ENCODE results near the gene ISG20.

ISG20 gene

DNA sequence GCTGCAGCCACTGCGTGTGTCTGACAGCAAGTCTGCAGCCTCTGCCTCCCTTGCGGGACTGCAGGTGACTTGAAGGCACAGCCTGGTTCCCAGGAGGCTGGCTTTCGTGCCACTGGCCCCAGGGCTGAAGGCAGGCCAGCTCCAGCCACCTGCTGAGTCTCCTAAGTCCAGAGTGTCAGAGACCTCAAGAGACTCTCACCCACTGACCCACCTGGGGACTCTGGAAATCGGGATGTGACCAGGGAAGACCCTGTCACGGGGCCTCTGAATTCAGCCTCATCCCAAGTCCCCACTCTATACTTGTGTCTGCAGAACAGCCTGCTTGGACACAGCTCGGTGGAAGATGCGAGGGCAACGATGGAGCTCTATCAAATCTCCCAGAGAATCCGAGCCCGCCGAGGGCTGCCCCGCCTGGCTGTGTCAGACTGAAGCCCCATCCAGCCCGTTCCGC lies 16.3 kb downstream of the ISG20 start:
- no peak for DNase-seq

DNA sequence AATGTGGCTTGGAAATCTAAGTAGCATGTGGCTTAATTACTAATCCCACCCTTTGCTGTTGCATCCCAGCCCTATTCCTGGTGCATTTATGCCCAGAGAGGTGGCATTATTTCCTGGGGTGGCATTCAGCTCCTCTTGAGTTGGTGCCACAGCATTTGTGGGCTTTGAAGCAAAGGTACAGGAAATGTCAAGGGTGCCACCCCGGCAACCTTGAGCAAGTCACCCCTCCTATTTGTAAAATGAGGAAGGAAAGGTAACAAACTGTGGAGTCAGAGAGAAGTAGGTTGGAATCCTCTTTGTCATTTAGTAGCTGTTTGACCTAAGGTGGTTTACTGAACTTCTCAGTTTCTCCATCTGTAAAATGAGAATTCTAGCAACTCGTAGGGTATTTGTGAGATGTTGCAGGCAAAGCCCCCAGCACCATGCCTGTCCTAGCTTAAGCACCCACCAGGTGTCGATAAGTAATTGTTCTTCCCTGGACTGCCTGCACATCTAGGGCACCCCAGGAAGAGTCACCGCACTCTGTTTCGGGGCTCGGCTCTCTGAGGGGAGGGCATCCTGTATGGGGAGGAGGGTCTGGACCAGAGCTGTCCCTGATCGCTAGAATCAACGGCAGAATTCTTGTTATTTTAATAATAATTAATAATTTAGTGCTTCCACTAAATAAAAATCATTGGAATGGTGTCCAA lies 17.1 kb downstream of the ISG20 start:
- no peak for DNase-seq

DNA sequence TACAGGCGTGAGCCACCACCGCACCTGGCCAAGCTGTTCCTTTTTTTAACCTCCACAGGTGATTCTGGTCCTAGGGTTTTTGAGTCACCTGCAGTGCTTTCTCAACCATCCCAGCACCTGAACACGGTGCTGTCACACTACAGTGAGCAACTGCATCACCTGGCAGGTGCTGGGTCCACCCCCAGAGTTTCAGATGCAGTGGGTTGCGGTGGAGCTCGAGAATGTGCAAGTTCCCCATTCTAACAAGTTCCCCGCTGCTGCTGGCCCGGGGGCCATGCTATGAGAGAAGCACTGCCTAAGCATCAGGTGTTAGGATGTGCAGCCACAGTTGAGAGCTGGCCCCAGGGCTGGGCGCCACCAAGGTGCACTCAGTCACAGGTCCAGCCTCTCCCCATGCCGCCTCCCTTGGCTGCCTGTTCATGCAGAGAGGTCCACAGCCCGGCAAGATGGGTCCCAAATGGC lies 18.0 kb downstream of the ISG20 start:
- DNase-seq: no peak

DNA sequence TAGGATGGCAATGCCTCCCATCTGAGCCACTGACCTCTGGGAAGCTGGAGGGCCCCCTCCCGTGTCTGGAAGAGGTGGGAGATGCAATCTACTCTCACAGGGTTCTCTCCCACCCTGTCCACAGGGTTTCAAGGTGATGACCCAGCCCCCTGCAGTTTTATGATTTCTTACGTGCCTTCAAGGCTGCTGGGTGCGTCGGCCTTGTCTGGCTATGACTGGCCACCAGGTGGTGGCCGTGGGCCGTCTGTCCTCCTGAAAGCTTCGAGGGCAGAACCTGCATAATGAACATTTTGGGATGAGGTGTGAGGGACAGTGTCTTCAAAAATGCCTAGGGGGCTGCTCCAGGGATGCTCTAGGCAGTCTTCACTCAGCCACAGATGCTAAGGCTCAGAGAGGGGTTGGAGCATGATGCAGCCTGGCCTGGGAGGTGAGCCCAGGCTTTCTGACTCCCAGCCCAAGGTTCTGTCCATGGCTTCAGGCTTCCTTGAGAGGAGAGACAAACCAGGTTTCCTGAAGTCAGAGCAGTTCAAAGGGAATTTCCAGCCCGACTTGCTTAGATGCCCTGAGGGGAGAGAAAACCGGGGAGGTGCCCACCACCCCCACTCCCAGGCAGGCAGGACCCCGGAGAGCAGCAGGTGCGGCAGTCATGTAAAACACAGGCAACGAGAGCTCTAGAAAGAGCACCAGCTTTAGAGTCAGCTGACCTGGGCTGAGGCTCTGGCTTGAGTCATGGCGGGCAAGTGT lies 18.7 kb downstream of the ISG20 start:
- DNase-seq: no peak

DNA sequence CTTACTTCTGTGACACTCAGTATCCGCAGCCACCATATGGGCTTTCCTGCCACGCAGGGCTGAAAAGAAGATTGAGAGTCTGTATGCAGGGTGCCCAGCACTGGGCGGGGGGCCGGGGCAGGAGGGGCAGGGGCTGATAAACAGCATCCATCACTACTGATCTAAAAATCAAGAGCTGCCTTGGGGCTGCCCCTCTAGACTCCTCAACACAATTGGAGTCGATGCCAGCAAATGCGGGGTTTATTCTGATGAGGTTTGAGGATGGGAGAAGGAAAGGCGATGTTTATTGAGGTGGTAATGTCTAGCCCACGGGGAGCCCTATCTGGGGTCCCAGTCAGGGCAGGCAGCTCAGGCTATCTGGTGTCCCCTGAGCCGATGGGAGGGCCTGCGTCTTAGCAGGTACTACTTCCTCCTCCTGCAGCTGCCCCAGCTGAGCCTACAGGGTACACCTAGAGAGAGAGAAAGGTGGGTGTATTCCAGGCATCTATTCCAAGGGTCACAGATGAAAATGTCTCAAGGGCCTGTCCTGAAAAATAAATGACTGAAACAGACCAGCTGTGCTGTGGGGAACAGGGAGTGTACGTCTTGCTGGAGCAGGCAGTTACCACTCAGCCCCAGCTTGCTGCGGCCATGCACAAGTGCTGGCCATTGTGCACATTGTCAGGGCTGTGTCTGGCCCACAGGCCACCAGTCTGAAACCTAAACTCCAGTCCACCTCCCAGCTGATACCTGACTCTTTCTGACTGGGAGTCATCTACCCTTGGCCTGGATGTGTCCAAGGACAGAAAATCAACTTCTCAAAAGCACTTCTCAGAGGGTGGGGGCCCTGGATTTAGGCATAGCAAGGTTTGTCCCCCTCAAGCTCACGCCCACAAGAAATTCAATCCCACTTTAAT lies 19.5 kb downstream of the ISG20 start:
- DNase-seq: no peak

DNA sequence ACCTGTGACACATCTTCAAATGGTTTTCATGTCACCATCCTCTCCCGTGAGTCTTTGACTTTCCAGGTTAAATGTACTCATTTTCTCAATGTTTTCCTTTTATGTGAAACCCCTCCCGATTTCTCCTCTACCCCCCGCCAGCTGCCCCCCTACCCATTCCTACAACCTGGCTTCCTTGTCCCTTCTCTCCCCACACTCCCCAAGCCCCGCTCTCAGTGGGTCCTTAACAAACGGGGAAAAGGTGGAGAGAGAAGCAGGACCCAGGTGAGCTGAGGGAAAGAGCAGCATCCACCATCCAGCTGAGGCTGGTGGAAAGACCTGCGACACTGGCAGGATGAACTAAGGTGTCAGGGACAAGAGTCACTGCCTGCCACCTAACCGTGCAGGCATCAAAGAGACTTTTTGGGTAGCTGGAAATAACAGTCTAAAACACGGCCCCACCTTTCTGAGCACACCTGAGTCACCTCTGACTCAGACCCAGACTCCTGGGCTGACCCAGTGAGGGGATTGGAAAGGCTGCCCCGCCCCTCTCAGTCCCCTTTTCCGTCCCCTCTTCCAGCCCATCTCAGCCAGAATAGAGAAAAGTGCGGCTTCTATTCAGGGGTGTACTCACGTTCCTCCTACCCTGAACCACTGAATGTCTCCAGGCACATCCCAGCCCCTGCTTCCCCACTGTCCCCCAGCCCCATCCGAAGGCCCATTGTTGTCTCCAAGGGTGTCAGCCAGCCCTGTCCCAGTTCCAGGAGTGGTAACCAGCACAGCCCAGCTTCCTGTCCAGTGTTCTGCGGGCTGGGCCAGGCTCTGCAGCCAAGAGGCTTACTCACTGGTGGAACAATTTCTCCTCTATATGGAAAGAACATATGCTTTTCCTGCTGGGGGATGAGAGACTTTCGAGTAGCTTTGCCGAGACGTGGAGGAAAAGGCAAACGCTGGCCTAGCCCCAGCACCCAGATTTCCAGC lies 20.4 kb downstream of the ISG20 start:
- DNase-seq: no peak

DNA sequence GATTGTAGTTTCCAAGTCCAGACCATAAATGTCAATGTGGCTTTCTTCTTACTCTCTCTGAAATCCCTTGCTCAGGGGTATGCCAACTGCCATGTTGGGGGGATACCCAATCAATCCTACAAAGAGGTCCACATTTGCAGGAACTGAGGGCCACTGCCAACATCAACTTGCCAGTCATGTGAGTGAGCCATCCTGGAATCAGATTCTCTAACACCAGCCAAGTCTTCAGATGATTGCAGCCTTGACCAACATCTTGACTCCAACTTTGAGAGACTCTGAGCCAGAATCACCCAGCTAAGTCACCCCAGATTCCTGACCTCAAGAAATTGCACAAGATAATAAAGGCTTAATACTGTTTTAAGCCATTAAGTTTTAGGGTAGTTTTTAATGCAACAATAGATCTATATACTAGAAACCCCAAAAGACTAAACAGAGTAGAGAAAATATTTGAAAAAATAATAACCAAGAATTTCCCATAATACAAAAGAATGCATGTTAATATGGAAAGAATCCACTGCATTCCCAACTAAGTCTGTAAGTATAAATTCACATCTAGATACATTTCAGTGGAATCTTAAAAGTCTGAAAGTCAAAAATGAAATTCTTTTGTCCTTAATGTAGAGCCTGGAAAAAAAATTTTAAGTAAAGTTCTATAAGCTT lies 22.4 kb downstream of the ISG20 start:
- no peak for DNase-seq

DNA sequence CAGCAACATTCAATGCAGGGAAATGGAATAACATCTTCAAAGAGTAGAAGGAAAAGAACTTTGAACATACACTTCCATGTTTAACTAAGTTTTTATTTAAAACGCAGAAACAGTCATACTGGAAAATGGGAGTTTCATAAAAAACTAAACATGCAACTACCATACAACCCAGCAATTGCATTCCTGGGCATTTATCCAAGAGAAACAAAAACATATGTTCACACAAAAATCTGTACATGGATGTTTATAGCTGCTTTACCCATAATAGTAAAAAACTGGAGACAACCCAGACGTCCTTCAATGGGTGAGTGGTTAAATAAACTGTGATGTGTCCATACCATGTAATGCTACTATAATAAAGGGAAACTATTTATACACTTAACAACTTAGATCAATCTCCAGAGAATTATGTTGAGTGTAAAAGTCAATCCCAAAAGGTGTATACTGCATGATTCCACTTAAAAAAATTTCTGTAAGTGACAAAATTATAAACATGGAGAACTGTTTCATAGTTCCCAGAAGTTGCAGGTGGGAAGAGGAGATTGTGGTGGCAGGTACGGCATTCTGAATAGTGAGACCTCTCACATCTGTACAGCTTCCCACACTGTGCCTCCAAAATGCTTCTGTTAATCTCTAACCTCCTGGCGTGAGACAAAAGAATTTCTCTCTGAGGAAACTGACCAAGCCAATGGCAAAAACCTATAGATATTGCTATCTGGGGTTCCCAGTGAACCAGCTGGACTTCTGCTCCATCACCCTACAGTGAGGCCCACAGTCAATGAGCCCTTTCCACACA lies 23.1 kb downstream of the ISG20 start:
- no peak for DNase-seq

DNA sequence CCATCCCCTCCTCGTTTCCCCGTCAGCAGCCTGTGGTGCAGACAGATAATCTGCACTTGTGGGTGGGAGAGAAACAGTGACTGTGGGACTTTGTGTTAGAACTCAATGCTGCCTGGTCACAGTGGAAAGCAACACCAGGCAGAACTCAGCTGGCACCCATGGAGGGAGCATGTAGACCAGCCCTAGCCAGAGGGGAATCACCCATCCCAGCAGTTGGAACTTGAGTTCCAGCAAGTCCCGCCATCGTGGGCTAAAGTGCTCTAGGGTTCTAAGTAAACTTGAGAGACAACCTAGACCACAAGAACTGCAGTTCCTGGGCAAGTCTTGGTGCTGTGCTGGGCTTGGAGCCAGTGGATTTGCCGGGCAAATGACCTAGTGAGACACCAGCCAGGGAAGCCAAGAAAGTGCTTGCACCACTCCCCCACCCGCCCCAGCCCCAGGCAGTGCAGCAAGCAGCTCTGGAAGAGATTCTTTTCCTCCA lies 24.4 kb downstream of the ISG20 start:
- no peak for DNase-seq

DNA sequence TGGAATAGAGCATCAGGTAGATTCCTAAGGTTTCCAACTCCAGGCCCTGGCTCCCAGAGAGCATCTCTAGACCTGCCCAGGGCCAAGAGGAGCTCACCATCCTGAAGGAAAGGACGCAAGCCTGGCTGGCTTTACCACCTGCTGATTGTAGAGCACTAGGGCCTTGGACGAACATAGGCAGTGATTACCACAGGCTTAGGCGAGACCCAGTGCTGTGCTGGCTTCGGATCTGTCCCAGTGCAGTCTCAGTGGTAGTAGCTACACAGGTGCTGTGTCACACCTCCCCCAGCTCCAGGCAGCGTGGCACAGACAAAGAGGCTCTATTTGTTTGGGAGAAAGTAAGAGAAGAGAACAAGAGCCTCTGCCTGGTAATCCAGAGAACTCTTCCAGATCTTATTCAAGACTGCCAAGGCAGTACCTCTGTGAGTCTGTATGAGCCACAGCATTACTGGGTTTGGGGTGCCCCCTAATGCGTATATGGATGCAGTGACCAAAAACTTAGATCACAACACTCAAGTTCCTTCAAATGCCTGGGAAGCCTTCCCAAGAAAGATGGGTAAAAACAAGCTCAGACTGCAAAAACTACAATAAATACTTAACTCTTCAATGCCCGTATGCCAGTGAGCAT lies 25.4 kb downstream of the ISG20 start:
- DNase-seq: no peak

DNA sequence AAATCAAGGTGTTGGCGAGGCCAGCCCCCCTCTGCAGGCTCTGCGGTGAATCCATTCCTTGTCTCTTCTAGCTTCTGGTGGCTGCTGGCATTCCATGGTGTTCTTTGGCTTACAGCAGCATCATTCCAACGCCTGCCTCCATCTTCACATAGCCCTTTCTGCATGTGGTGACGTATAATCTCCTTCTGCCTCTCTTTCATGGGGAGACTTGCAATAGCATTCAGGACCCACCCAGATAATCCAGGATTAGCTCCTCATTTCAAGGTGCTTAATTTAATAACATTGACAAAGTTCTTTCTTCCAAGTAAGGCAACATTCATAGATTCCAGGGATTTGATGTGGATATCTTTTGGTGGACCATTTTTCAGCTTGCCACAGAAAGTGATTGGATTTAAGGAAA lies 35.8 kb downstream of the ISG20 start:
- DNase-seq: no peak

DNA sequence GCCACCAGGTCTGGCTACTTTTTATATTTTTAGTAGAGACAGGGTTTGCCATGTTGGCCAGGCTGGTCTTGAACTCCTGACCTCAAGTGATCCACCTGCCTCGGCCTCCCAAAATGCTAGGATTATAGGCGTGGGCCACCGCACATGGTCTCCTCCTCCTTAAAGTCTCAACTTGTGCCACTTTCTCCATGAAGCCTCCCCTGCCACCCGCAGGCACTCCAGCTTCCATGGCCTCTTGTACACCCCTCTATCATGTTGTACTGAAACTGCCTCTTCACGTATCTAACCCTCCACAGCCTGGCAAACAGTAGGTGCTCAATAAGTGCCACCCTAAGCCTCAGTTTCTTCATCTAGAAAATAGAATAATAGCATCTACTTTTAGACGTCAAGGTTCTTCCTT lies 39.9 kb downstream of the ISG20 start:
- no peak for DNase-seq

DNA sequence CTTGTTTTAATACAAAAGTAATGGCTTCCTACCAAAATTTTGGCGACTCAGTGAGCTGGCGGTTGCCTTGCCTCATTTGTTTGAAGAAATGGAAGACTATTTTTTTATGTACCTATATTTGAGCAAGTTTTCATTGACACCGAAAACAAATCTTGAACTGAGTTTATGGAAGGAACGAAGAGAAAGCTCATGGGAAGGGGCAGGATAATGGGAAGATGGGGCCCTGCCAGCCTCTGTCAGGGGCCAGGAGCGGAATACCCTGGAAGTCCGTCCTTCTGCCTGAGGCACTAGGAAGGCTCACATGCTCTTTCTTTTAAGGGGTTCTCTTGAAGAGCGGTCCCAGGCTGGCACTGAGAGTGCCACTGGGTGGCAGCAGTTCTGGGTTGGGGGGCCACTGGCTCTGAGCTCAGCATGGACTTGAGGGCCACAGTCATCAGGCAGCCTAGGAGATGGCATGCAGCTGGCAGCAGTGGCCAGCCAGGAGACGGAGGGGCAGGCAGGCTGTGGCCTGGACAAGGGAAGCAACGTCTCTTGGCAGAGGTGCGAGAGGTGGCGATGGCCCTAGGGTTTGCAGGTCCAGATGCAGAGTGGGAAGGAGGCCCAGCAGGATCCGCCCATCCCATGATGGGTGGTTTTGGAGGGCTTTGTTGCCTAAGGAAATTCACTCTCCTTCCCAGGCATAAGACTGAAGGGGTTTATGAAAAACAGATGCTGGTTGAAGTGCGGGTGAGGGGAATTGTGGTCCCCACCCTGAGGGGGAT lies 41.6 kb downstream of the ISG20 start:
- no peak for DNase-seq

DNA sequence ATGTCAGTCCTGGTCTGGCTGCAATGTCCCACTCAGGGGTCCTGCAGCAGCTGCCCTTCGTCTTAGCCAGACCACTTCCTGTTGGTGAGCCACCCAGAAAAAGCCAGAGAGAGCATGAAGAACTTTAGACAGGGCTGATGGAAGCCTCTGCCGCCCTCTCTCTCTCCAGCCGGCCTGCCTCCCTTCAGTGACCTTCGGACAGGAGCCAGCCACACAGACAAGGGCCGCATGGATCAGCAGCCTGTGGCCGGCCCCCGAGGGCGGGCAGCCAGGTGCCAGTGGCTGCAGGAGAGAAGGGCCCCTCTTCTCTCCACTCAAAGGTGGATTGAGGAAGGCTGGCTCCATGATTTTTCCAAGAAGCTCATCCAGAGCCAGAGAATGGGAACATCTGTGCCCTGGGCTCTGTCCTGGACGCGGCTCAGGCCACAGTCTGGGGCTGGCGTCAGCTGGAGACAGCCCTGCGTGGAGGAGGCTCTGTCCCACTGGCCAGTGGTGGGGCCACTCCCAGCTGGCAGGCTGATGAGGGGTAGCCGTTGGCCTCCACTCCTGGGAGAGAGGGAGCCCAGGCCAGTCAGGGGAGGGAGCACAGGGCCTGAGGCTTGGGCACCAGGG lies 42.9 kb downstream of the ISG20 start:
- no peak for DNase-seq

DNA sequence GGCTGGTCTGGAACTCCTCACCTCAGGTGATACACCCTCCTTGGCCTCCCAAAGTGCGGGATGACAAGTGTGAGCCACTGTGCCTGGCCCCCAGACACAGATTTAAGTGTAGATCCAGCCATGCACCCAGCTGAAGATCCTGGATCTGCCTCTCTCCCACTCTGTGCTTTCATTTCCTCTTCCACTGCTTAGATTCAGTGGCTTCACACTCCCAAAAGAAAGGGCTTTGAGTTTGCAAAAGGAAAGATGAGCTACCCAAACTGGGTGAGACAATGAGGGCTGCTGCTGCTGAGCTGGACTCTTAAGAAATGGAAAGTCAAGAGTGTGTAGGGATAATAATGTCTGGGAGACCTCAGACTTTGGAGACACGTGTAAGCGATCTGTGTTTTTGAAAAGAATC lies 45.5 kb downstream of the ISG20 start:
- DNase-seq: no peak

DNA sequence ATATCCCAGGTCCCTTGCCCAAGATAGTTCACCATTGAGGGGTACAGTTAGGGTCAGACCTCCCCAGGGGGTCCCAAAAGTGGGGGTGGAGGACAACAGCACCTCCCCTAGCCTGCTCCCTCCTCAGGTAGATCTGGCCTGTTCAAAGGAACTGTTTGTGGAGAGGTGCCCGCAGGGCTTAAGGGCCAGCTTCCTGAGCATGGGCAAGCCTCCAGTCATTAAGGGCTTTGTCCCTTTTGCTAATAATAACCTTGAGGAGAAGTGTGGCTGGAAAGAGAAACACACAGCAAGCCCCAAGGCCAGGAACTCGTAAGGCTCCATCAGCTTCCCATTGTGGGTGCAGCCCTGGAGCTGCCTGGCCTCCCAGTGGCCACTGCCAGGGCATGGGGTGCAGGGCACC lies 47.4 kb downstream of the ISG20 start:
- no peak for DNase-seq

DNA sequence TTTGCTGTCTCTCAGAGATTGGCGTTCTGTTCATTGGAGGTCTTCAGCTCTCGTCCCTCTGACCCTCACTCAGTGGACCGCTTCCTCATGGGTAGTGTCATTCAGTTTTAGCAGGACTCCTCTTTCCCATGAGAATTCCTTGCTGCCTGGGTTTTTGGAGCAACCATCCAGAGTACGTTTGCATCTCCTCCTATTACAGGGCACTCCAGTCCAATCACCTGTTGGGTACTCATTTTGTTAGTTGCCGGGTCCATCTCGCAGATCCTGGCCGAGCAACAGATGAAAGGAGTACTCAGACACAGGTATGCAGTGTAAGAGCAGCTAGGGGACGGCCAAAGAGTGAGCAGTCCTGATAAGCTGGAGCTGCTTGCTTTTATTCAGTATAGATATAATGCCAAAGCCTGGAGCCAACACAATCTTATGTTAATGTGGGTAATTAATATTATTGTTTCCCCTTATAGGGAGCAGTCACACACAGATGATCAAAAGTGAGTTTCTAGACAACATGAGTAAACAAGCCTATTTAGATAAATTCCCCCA lies 49.6 kb downstream of the ISG20 start:
- DNase-seq: no peak

DNA sequence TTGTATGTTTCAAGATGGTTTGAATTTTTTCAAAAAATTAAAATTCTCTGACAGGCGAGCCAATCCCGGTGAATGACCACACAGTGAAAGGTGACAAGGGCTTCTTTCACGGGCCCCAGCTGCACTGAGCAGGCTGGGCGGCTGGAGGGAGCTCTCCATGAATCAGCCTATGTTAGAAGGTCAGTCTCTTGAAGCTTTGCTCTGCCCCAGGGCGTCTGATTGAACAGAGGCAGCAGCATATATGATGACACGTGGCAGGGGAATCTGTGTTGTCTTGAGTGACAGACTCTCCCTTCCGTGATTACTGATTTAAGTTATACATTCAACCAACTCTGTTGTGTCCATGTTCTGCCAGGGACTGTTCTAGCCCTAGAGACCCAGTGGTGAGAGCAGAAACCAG lies 51.5 kb downstream of the ISG20 start:
- no peak for DNase-seq

DNA sequence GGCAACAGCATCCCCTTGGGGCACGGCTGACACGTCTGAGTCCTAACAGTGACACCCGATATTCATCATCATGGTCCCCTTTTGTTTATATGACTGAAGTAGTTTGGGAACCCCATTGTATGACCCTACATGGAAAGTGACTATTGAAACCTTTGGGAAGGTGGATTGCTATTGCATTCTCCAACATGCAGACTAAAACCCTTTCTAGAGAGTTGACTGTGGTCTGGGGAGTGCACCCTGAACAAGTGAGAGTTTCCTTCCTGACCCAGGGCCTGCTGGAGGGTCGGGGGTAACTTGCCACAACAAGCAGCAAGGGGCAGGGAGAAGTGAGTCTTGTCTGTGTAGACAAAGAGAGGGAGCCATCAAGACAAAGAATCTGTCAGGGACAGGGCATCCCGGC lies 54.4 kb downstream of the ISG20 start:
- DNase-seq: no peak
